Breast epithelium (tissue), 3 donors: ENCODE measurements around the gene NCOR2.

ENCODE experiments used
- CTCF ChIP-seq, 3 donors: fragments of 450-650 bp; IDR thresholded peaks; one replicate each; pipeline ENCODE4 v1.5.1; 2016 to 2017; ENCODE audit warnings: antibody characterized with exemption in 3 of 3, mild to moderate bottlenecking in 3 of 3, moderate library complexity in 3 of 3
- POLR2AphosphoS5 ChIP-seq, 3 donors: sonication (generic); formaldehyde crosslinking; IDR thresholded peaks; one replicate each; pipeline ENCODE4 v1.6.1; 2017; ENCODE audit warnings: antibody characterized with exemption in 3 of 3

- TF ChIP-seq CTCF (IDR thresholded peaks at IDR 0.05) (no peak), POLR2AphosphoS5 (IDR thresholded peaks at IDR 0.05) (no peak)
These were observed 9.1 kb downstream of the NCOR2 start for GRCh38 chr12:124558313-124558712.
